ENCODE results near the gene KCNMA1. TPM values are rescaled to one million over a fixed set of nuclear protein-coding genes. Genes with fewer than 3 reads are reported as not detected.
"Not testable (repeated sequence)": the region's sequence is repeated elsewhere in the genome, so short reads cannot be mapped to it uniquely, and the experiment has no call there.

The KCNMA1 gene
- polyA plus RNA-seq, 3 donors: 3.1 to 4.1 (median 3.9) TPM

DNA sequence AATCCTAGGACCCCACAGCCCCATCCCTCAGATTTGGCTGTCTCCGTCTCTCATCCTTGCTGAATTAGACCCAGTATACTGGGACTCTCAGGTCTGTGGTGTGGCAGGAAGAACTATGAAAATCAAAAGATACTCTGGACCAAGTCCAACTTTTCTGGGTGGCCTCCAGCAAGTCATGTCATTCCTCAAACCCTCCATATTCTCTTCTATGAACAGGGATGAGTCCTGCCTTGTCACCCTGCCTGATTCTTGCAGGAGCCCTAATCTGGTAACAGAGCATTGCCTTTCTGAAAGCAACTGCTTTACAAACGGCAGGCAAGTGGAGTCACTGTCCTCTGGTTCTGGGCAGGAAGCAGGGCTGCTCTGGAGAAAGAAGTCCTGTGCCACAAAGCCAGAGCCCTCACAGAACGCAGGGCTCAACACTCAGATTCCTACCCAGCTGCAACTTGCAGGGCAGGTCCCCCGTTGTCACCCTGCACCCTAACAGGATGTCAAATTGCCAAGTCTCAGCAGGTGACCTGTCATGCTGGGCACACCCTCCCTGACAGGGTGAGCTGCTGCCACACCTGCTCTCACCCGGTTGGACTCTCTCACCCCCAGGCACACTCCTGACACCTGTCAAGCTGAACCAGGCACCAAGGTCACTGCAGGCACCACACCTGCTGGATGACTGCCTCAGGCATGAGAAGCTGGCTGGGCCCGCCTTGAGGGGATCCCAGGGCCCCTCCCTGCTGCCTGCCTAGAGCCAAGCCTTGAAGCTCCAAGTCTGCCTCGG is 227.7 kb downstream of the KCNMA1 start:
- DNase-seq (ENCODE audit: low read depth in 3 of 3, low spot score in 2 of 3): no peak

DNA sequence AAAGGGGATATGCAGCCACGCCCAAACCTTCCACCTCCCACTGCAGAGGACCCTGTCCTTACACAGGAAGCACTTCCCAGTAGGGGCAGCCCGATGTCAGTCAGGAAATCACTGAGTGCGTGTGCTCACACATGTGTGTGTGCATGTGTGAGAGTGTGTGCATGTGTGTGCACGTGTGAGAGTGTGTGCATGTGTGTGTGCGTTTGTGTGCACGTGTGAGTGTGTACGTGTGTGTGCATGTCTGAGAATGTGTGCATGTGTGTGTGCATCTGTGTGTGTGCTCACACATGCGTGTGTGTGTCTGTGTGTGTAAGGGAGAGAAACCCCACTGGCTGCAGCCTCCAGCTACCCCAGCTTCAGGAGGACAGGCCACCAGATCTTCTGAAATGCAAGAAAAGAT is 229.3 kb downstream of the KCNMA1 start:
- no peak for DNase-seq (ENCODE audit: low read depth in 3 of 3, low spot score in 2 of 3)

DNA sequence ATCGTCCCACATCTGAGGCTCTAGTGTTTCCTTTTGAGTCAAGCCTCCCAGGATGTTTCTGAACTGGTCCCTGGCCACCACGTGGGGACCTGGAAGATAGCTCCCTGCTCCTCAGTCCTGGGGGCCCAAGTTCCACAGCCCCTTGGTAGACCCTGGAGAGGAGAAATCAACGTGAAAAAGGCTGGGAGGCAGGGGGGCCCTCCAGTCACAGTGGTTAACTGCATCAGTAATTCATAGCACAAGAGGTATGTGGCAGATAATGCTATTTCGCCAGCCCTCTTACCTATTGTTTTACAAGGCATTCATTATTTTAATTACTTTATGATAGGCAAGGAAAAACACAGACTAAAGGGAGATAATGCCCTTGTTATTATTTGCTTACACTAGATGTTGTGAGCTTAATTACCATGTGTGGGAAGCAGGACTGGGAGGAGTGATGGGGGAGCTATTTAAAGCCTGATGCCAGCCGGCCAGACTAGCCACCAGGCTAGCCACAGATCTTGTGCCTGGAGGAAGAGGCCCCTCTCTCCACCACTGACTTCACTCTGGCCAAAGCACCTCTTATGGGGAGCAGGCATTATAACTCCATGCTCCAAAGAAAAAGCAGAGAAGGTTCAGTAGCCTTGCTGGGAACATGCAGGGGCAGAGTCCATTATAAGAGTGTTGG is 230.7 kb downstream of the KCNMA1 start:
- DNase-seq (ENCODE audit: low read depth in 3 of 3, low spot score in 2 of 3): no peak

DNA sequence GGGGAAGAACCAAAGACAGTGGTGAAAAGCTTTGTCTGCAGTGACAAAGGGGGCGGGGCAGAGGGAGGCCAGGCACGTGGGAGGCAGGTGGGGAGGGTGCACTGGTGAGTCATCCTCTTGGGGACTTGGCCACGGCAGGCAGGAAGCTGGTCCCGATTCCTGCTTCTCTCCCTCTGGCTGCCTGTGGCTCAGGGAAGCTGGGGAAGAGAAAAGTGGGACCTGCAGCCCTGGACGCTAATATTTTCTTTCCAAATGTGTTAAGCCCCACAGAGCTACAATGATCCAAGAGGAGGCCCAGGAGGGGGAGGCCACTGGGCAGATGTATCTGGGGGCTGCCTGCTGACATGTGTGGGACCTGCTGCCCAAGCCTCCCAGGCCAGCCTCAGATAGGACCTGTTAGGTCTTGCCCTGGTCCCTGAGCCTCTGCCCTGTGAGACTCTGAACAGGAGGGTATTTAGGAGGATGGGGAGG is 231.8 kb downstream of the KCNMA1 start:
- DNase-seq (ENCODE audit: low read depth in 3 of 3, low spot score in 2 of 3): no peak

DNA sequence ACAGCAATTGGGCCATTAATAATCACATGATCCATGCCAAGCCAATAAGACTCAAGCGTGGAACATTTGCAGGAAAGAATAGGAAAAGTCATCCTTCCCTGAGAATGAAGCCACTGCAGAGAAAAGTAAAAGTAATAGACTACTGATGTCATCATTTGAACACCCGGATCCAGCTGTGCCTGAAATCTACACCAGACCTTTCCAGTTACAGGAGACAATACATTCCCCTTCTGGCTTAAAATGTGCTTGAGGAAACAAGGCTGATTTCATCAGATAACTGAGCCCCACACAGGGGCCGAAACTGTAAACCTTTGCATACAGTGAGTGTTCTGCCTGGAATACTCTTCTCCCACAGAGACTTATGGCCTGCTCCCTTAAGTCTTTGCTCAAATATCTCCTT is 232.8 kb downstream of the KCNMA1 start:
- DNase-seq (ENCODE audit: low read depth in 3 of 3, low spot score in 2 of 3): no peak

DNA sequence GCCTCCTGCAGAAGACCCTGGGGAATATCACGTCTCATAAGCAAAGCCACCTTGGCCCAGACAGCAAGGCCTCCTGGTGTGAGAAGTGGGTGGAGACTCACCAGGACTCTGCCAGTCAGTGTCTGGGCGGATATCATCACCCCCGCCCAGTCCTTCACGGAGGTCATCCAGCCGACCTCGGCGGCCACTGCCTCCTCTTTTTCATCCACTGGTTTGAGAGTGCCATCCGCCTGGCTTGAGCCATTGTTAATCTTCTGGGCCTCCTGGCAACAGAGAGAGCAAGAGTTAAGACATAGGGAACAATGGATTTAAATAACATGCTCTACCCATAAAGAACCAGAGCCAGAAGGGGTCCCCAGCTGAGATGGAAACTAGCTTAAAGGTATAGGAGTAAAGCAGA is 233.8 kb downstream of the KCNMA1 start:
- DNase-seq (ENCODE audit: low read depth in 3 of 3, low spot score in 2 of 3): no peak

DNA sequence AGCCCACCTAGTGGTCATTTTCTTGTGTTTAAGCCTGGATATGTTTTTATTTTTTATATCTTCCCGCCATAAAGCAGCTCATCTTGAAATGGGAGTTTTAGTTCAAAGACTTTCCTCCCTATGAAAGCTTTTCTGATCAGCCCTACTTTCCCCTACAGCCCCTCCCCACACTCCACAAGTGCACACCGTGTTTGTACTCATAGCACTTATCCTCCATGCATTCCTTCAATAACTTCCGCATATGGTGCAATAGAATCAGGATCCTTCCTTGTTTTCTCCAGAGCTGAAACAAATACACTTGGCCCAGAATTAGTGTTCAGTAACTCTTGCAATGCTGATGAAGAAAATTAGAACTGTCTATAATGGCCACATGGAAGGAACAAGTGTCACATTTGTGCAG is 235.9 kb downstream of the KCNMA1 start:
- no peak for DNase-seq (ENCODE audit: low read depth in 3 of 3, low spot score in 2 of 3)

DNA sequence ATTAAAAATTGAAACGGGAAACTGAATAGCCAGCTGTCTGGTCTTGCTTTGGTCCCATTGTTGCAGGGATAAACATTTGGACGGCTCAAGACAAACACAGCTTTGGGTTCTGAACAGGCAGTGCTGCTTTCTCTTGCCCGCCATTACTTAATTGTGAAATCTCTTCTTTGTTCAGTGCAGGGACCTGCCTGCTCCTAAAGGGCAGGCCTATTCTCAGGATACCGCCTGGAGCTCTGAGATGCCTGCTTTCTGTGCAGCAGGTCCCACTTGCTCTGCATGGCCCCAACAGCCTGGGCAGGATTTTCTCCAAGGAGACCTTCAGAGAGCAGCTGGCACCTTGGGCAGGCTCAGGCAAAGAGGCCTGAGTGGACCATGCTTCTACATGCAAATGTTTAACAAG is 237.6 kb downstream of the KCNMA1 start:
- DNase-seq (ENCODE audit: low read depth in 3 of 3, low spot score in 2 of 3): no peak

DNA sequence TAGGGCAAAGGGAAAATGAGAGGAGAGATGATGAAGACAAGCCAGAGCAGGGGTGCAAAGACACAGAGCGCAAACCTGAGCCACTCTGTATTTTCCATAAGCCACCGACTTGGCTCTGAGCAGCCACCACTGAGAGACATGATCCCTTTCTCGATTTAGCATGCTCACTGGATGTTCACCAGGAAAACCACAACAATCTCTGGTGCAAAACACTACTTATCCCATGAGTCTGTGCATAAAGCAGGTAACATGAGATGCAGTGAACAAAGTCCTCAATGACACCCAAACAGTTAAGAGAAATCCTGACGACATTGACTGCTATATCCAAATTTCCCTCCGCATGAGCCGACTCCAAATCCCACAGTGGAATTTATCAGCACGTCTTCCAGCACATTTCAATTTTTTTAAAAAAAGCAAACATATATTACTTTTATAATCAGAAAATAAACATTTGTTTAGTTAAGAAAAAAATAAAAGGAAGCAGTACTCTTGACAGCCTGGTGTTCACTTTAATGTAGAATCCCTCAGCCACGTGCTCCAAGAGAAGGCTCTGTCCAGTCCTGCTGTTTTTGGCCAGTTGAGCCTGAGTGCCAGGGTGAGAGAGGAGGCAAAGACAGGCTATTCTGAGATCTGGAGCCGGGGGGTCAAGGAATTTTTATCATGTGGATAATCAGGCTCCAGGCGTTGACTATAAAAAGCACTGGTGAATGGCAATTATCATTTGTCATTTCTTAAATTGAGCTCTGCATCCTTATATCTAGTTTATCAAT is 238.4 kb downstream of the KCNMA1 start:
- DNase-seq (ENCODE audit: low read depth in 3 of 3, low spot score in 2 of 3): no peak

DNA sequence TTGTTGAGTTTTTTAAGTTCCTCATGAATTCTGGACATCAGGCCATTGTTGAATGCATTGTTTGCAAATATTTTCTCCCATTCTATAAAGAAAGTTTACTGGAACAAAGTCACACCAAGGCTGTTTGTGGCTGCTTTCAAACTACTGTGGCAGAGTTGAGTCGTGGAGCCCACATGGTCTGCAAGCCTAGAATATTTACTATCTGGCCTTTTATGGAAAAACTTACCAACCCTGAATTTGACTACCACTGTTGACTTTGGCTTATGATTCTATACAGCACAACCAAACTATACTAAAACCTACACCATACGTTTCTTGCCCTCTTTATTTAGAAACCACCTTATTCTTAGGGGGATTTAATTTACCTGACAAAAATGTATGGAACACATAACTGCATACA is 239.1 kb downstream of the KCNMA1 start:
- DNase-seq (ENCODE audit: low read depth in 3 of 3, low spot score in 2 of 3): no peak

DNA sequence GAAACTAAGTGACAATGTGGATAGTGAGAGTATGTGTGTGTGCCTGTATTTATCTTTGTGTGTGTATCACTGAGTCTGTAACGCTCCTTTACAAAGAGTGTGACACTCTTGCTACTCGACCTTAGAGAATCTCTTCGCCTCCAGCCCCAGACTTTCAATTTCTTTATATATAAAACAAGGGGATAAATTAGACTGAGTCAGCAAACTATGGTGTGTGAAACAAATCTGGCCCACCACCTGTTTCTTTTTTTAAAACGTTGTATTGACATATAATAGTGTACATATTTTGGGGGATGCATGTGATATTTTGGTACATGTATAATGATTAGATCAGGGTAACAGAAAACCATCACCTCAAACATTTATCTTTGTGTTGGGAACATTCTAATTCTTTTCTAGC is 240.5 kb downstream of the KCNMA1 start:
- no peak for DNase-seq (ENCODE audit: low read depth in 3 of 3, low spot score in 2 of 3)

DNA sequence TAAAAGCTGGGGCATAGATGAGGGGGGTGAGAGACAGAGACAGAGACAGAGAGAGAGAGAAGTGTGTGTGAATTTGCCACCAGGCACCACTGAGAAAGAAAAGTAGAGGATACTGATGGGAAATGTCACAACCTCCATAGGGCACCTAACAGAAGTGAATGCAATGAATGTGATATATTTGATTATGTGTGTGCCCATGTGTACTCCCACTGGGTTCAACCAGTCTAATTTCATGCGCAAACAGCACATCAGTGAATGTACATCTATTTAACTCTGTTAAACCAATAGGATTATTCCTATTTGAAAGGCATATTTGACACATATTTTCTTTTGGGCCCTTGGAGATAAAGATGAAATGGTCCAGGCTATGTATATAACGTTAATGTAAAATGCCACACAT is 241.3 kb downstream of the KCNMA1 start:
- DNase-seq (ENCODE audit: low read depth in 3 of 3, low spot score in 2 of 3): no peak

DNA sequence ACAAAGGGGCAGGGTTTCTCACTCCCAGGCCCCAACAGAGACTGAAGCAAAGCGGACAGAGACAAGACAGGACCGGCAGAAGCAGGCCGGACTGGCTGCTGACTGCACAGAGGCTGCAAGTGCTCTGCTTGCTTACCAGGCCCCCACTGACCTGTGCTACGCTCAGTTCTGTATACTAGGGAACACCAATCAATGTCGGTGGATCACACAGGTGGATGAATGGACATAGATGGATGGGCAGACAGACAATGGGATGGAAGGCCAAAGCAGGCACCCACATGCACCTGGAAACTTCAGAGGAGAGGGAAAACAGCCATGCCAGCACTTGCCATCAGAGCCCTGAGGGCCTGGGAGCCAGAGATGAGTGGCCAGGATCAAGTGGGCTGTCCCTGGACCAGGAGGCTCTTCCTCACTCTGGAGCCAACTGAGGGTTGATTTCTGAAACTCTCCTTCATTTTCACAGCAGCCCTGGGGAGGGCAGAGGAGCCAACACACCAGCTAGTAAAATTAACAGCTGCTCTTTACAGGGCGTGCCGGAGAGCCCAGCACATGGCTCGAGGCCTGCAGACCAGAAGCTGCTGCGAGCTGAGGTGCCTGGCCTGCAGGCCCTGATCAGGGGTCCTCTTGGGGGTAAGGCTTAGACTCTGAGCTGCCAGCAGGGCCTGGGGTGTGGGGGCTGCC is 243.6 kb downstream of the KCNMA1 start:
- DNase-seq (ENCODE audit: low read depth in 3 of 3, low spot score in 2 of 3): no peak

DNA sequence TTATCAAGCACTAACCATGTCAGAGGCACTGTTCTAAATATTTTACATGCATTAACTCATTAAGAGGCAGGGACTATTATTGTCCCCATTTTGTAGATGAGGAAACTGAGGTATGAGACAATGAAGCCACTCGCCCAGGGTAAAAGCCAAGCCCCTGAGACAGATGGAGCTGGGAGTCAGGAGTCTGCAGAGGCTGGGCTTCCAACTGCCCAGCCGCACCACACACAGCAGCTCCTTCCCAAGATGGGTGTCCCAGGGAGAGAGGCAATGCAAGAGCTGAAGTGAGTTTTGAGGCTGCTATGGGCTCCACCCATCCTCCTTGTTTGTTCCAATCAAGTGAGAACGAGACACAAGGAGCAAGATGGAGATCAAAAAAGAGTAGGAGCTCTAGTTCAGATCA is 244.2 kb downstream of the KCNMA1 start:
- no peak for DNase-seq (ENCODE audit: low read depth in 3 of 3, low spot score in 2 of 3)

DNA sequence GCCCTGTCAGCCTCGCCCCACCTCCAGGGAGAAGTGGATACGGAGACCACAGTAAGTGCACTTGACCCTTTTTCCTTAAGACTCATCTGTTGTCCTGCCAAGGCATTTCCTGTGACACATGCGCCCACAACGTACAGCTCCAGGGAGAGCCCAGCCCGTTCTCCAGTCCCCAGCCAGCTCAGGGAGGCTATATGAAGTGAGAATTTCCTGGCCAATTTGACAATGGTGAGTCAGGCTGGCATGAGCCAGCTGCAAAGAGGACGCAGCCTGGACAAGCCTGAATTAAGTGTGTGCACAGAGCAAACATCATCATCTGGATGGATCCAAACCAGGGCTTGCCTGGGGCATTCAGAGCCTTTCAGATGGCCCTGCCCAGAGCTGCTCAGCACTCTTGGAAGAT is 244.8 kb downstream of the KCNMA1 start:
- no peak for DNase-seq (ENCODE audit: low read depth in 3 of 3, low spot score in 2 of 3)

DNA sequence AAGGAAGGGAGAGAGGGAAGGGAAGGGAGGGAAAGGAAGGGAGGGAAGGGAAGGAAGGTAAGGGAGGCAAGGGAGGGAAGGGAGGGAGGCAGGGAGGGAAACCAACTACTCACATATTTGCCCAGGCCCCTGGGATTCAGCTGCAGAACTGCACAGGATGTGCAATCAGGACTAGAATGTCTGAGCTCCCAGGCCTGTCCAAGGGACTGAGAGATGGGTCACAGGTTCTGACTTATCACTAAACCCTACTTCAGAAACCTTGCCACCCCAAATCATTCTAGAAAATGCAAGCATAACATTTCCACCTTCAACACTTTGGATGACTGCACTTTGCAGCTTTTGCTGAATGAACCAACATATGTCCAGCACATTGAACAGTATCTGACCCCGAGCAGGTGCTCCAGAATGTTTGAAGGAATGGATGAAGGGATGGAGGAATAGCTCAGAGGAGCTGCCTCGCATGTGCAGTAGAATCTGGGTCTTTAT is 245.3 kb downstream of the KCNMA1 start:
- DNase-seq (ENCODE audit: low read depth in 3 of 3, low spot score in 2 of 3): no peak

DNA sequence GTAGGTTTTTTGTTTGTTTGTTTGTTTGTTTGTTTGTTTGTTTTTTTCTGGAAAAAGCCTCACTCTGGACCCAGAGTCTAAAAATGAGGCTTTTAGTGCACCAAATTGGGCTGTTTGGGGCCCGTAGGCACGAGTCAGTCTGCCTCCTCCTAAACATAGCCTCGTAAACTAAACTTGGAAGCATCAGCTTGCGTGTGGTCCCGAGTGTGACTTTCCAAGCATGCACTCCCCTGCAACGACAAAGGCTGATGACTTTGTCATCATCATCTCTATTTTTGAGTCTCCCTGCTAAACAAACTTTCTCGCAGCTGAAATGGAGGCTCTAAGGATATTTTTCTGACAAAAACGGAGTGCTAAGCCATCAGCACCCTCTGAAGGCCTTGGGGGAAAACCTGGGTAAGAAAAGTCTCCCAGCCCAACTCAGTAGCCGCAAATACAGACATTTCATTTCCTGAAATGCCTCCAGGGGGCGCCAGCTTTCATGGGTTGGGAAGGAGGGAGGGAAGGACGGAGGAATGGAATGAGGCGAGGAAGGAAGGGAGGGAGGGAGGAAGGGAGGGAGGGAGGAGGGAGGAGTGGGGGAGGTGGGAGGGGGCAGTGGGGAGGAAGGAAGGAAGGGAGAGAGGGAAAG is 245.9 kb downstream of the KCNMA1 start:
- DNase-seq (ENCODE audit: low read depth in 3 of 3, low spot score in 2 of 3): peak; percentile 56 to 79 (median 76)

DNA sequence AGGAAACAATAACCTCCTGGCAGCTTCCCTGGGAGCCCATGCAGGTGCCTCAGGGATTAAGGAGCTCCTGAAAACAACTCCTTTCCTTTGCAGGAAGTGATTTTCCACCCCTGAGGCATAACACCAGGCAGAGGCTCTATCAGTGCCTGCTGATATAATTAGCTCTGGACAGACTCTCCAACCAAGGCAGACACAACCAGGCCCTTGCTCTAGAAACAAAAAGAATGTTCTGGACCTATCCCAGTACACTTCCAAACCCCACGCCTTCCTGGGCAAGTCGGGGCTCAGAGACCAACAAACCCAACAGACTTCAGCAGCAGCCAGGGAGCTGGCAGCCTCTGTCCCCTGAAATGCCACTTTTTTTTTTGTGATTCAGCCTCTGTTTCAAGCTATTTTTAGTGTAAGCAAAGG is 247.1 kb downstream of the KCNMA1 start:
- DNase-seq (ENCODE audit: low read depth in 3 of 3, low spot score in 2 of 3): no peak

DNA sequence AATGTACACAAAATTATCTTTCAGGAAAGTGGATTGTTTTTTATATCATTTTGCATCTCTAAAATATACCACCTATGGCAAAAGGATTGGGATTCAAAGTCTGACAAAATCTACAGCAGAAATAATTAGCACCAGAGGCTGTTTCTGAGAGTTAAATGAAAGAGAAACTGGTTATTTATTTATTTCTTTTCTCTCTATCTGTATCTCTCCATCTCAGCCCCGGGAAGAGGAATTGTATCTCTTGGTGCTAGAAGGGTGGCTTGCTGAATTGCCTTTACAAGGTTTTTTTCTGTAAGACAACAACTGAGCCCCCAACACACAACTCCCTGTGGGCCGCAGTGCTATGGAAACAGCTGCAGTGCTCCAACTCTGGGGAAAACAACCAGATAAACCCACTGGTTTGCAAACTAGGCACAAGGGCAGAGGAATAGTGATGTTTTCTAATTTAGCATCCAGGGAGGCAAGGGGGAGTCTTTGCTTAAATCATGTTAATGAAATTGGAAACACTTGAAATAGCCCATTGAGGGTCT is 249.0 kb downstream of the KCNMA1 start:
- no peak for DNase-seq (ENCODE audit: low read depth in 3 of 3, low spot score in 2 of 3)

DNA sequence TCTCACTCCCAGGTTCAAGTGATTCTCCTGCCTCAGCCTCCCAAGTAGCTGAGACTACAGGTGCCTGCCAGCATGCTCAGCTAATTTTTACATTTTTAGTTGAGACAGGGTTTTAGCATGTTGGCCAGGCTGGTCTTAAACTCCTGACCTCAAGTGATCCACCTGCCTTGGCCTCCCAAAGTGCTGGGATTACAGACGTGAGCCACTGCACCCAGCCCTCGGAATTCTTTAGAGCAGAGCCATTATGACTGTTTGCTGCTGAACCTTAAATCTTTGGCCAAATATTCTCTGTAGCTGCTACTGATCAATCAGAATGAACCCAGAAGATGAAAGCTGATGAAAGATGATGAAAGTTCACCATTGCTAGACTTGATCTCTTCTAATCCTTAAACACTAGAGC is 249.9 kb downstream of the KCNMA1 start:
- DNase-seq (ENCODE audit: low read depth in 3 of 3, low spot score in 2 of 3): not testable (repeated sequence)
